ENCODE measurements around the gene NGB.
"Not testable (repeated sequence)": the region's sequence is repeated elsewhere in the genome, so short reads cannot be mapped to it uniquely, and the experiment has no call there.

The NGB gene

GRCh38 chr14:77271113-77271710 is at the start of gene NGB:
Gene NGB, minus strand, starts transcription at chr14:77271206. Its CDS starts 269 bp downstream, at chr14:77270937.
- no peak for DNase-seq

GRCh38 chr14:77320238-77320935 is 49.4 kb upstream of the NGB start, which contains the start of gene POMT2:
Gene POMT2, minus strand, starts transcription at chr14:77320883. Its CDS starts 202 bp downstream, at chr14:77320681.
- peak; percentile 93 for DNase-seq

- DNase-seq = no peak
Observed at GRCh38 chr14:77319422-77319821, 48.4 kb upstream of the NGB start.

- not testable (repeated sequence) for DNase-seq
Observed at GRCh38 chr14:77318756-77319155, 47.8 kb upstream of the NGB start.

GRCh38 chr14:77318006-77318553 is 47.1 kb upstream of the NGB start:
- DNase-seq = no peak

GRCh38 chr14:77316872-77317301 is 45.9 kb upstream of the NGB start:
- no peak for DNase-seq

GRCh38 chr14:77316195-77316505 is 45.1 kb upstream of the NGB start:
- no peak for DNase-seq

GRCh38 chr14:77314539-77315457 is 43.8 kb upstream of the NGB start:
- DNase-seq = no peak

- DNase-seq = no peak
Observed at GRCh38 chr14:77314043-77314442, 43.0 kb upstream of the NGB start.

GRCh38 chr14:77313371-77313770 is 42.4 kb upstream of the NGB start:
- DNase-seq = no peak

GRCh38 chr14:77311217-77311616 is 40.2 kb upstream of the NGB start:
- DNase-seq = no peak

GRCh38 chr14:77310026-77310425 is 39.0 kb upstream of the NGB start:
- no peak for DNase-seq

GRCh38 chr14:77309131-77309530 is 38.1 kb upstream of the NGB start:
- no peak for DNase-seq

- no peak for DNase-seq
Observed at GRCh38 chr14:77306851-77307496, 36.0 kb upstream of the NGB start.

GRCh38 chr14:77306416-77306815 is 35.4 kb upstream of the NGB start:
- no peak for DNase-seq

- DNase-seq = no peak
Observed at GRCh38 chr14:77305696-77306095, 34.7 kb upstream of the NGB start.

GRCh38 chr14:77303417-77304156 is 32.6 kb upstream of the NGB start:
- no peak for DNase-seq

- DNase-seq = no peak
Observed at GRCh38 chr14:77302926-77303325, 31.9 kb upstream of the NGB start.

GRCh38 chr14:77301103-77301502 is 30.1 kb upstream of the NGB start:
- DNase-seq = peak; percentile 53

- no peak for DNase-seq
Observed at GRCh38 chr14:77299771-77300170, 28.8 kb upstream of the NGB start.

- DNase-seq = no peak
Observed at GRCh38 chr14:77296906-77297305, 25.9 kb upstream of the NGB start.

- DNase-seq = no peak
Observed at GRCh38 chr14:77296155-77296554, 25.1 kb upstream of the NGB start.

Measured in activated T-cell treated with anti-CD3 and anti-CD28 coated beads, Interleukin-2, amount 50 U/mL, for 1 hour (primary cell).